A549 (cell line): ENCODE data around the gene SLC25A28. TPM values are rescaled to one million over a fixed set of nuclear protein-coding genes. Genes with fewer than 3 reads are reported as not detected.

Experiments
- ATAC-seq, 2 experiments: fragments of 200-7000 bp in 1 of 2; fragments of >200 bp in 1 of 2; cut with Nextera tagmentation in 1 of 2; cut with Tn5 transposase in 1 of 2; 3 replicates each; pipeline versions ENCODE4 v1.8.0 to v1.9.1; 2018 to 2020; ENCODE audit warnings: mild to moderate bottlenecking in 1 of 2, moderate library complexity in 1 of 2
- CTCF ChIA-PET: fragments of 300-600 bp; sonication (Branson Sonifier 250); formaldehyde crosslinking; extraction: SDS; loops from one replicate; lab custom pipeline; 2021; ENCODE audit warnings: antibody characterized with exemption, inconsistent platforms; lab: Yijun Ruan, JAX
- POLR2A ChIA-PET: fragments of 350-600 bp; formaldehyde crosslinking; extraction: SDS; loops from one replicate; lab custom pipeline; 2021; ENCODE audit warnings: antibody characterized with exemption, inconsistent platforms; lab: Yijun Ruan, JAX
- DNase-seq, 2 experiments: peaks; one replicate each; pipeline versions ENCODE4 v3.0.0 to v3.0.0-alpha.2; 2011 to 2016; ENCODE audit warnings: low read depth in 1 of 2, low spot score in 1 of 2
- FAIRE-seq: peaks from 2 replicates; lab custom pipeline; 2011; peaks lifted over from hg19 to GRCh38; lab: Jason Lieb, UNC
- H3K27ac ChIP-seq, 2 experiments: fragments of >200 bp; sonication (Bioruptor Twin); formaldehyde crosslinking; 3 replicates each; pipeline ENCODE4 v1.5.1; 2016 to 2017
- H3K4me1 ChIP-seq: fragments of >200 bp; sonication (Bioruptor Twin); formaldehyde crosslinking; 3 replicates; pipeline ENCODE4 v1.6.1; 2016
- H3K4me2 ChIP-seq: fragments of >200 bp; sonication (Bioruptor Twin); formaldehyde crosslinking; 3 replicates; pipeline ENCODE4 v1.6.1; 2016
- H3K4me3 ChIP-seq: fragments of >200 bp; sonication (Bioruptor Twin); formaldehyde crosslinking; 3 replicates; pipeline ENCODE4 v1.5.1; 2016
- H3K9me3 ChIP-seq: fragments of >200 bp; sonication (Bioruptor Twin); formaldehyde crosslinking; 3 replicates; pipeline ENCODE4 v1.6.1; 2016
- CEBPB ChIP-seq, 2 experiments: fragments of >200 bp in 1 of 2; sonication (Bioruptor Twin) in 1 of 2; formaldehyde crosslinking in 1 of 2; IDR thresholded peaks; 2 replicates each; pipeline ENCODE4 v1.6.1; 2012 to 2016
- CHD2 ChIP-seq: fragments of 150-350 bp; IDR thresholded peaks from 2 replicates; pipeline ENCODE4 v1.6.1; 2014; ENCODE audit warnings: low read length; ENCODE audit not compliant: partially characterized antibody
- CHD4 ChIP-seq: fragments of 200-600 bp; sonication (generic); IDR thresholded peaks from 2 replicates; pipeline ENCODE4 v1.6.1; 2016; ENCODE audit warnings: antibody characterized with exemption, mild to moderate bottlenecking, borderline replicate concordance
- FOSL2 ChIP-seq, 2 experiments: fragments of 450-650 bp in 1 of 2; fragments of >200 bp in 1 of 2; sonication (Bioruptor Twin) in 1 of 2; formaldehyde crosslinking; IDR thresholded peaks; 2 replicates each; pipeline versions ENCODE4 v1.5.0 to v1.6.1; 2016 to 2020; ENCODE audit warnings: mild to moderate bottlenecking in 1 of 2, moderate library complexity in 1 of 2
- FOXS1 ChIP-seq: fragments of 250-450 bp; sonication (Bioruptor Pico); IDR thresholded peaks from 2 replicates; pipeline ENCODE4 v1.5.0; 2020; ENCODE audit warnings: mild to moderate bottlenecking, moderate library complexity
- GATA3 ChIP-seq: IDR thresholded peaks from 2 replicates; pipeline ENCODE4 v1.6.1; 2012; ENCODE audit warnings: borderline replicate concordance
- HEYL ChIP-seq: fragments of 250-450 bp; sonication (Bioruptor Pico); IDR thresholded peaks from 2 replicates; pipeline ENCODE4 v1.8.0; 2021; ENCODE audit warnings: mild to moderate bottlenecking, moderate library complexity
- HOXB5 ChIP-seq: fragments of 250-450 bp; sonication (Bioruptor Pico); IDR thresholded peaks from 2 replicates; pipeline ENCODE4 v1.5.0; 2020; ENCODE audit warnings: mild to moderate bottlenecking, moderate library complexity
- JUN ChIP-seq, 2 experiments: fragments of >200 bp; sonication (Bioruptor Twin); formaldehyde crosslinking; IDR thresholded peaks; 2 replicates in 1 of 2; 3 replicates in 1 of 2; pipeline ENCODE4 v1.6.1; 2016 to 2017
- JUNB ChIP-seq: fragments of >200 bp; sonication (Bioruptor Twin); formaldehyde crosslinking; IDR thresholded peaks from 2 replicates; pipeline ENCODE4 v1.6.1; 2016
- MAFK ChIP-seq: fragments of 450-650 bp; IDR thresholded peaks from 2 replicates; pipeline ENCODE4 v1.6.1; 2014; ENCODE audit not compliant: partially characterized antibody
- MYC ChIP-seq: IDR thresholded peaks from 2 replicates; pipeline ENCODE4 v1.6.1; 2012; ENCODE audit warnings: mild to moderate bottlenecking, inconsistent platforms, low read length, improper control_type of control experiment, borderline replicate concordance
- PHF8 ChIP-seq: fragments of 200-600 bp; sonication (generic); IDR thresholded peaks from 2 replicates; pipeline ENCODE4 v1.6.1; 2016; ENCODE audit warnings: low read depth, mild to moderate bottlenecking, antibody characterized with exemption, moderate library complexity, borderline replicate concordance
- POLR2A ChIP-seq: IDR thresholded peaks from 2 replicates; pipeline ENCODE4 v1.6.1; 2012; ENCODE audit warnings: mild to moderate bottlenecking, low read length
- RFX5 ChIP-seq: fragments of 450-650 bp; IDR thresholded peaks from 2 replicates; pipeline ENCODE4 v1.7.1; 2014; ENCODE audit warnings: antibody characterized with exemption, mild to moderate bottlenecking, moderate library complexity
- TP53 ChIP-seq: fragments of 250-450 bp; sonication (Bioruptor Pico); IDR thresholded peaks from 2 replicates; pipeline ENCODE4 v1.5.0; 2021; ENCODE audit warnings: mild to moderate bottlenecking, moderate library complexity
- ZSCAN20 ChIP-seq: fragments of 250-450 bp; sonication (Bioruptor Pico); IDR thresholded peaks from 2 replicates; pipeline ENCODE4 v1.8.0; 2022; ENCODE audit warnings: mild to moderate bottlenecking, moderate library complexity
- WGBS: methylation state at CpG from one replicate; pipeline ENCODE4 v1.1.6; 2017; ENCODE audit errors: missing lambda C conversion rate; 5-methylcytosine and 5-hydroxymethylcytosine counted together
- polyA plus RNA-seq, 4 experiments: library from polyadenylated mRNA; depleted of rRNA in 3 of 4; stranded (reverse); fragments of >200 nt; fragmentation: RNase III in 1 of 4; extraction: RNeasy Plus Mini Kit Qiagen cat#74134 plus additional on column Dnase treatment in 1 of 4; gene quantifications; 2 replicates in 3 of 4; 3 replicates in 1 of 4; pipeline ENCODE4 v1.2.3, GENCODE V29; 2011 to 2017
- TF ChIP-seq, protein P1 (sequence below): fragments of 200-600 bp; sonication (generic); IDR thresholded peaks from 2 replicates; pipeline ENCODE4 v1.6.1; 2016; ENCODE audit warnings: antibody characterized with exemption, mild to moderate bottlenecking, moderate library complexity
- TF ChIP-seq, protein P2 (sequence below): fragments of >200 bp; sonication (Bioruptor Twin); formaldehyde crosslinking; IDR thresholded peaks from 3 replicates; pipeline ENCODE4 v1.6.1; 2016
- TF ChIP-seq, protein P3 (sequence below): fragments of 250-450 bp; sonication (Bioruptor Pico); IDR thresholded peaks from 2 replicates; pipeline ENCODE4 v1.5.0; 2020; ENCODE audit warnings: low read depth, mild to moderate bottlenecking, moderate library complexity
- TF ChIP-seq, protein P4 (sequence below): IDR thresholded peaks from 2 replicates; pipeline ENCODE4 v1.6.1; 2012; ENCODE audit warnings: low read depth, borderline replicate concordance
- TF ChIP-seq, protein P5 (sequence below): fragments of >200 bp; sonication (Bioruptor Twin); formaldehyde crosslinking; IDR thresholded peaks from 2 replicates; pipeline ENCODE4 v1.6.1; 2016
- TF ChIP-seq, protein P6 (sequence below): IDR thresholded peaks from 2 replicates; pipeline ENCODE4 v1.6.1; 2012

The SLC25A28 gene
- polyA plus RNA-seq, 2 of the 4 experiments (the other 2 are of a cell fraction): 21.4 to 24.1 TPM

DNA sequence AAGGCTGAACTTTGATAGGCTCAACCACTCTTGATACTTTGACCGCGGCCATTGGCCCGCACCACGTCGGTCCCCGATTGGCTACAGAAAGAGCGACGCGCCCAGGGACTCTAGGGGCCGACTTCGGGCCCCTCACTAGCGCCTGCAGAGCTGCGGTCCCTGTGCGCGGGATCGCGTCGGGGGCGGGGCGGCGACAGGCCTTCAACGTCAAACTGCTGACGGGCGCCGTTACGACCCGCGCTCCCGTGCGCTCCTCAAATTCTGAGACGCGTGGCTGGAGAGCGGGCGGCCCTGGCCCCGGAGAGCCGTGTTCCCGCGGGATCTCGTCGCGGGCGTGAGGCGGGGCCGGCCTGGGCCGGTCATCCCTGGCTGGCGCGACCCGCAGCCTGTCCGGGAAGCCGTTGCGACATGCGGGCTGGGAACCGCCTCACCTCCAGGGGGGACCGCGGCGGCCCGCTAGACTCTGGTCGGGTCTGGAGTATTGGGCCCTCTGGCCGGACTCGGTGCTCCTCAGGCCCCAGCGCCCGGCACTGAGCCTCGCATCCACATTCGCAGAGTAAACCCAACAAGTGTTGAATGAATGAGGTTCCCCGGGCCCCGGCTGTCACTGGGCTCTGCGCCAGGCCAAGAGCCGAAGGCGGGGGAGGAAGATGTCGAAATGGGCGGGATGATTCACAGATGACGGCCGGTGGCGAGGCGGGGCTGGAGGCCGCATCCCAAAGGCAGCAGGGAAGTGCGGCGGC lies 643 bp upstream of the SLC25A28 start:
- peak; percentile 84 to 96 for DNase-seq
- ATAC-seq: peak; percentile 89 to 96
- ChIA-PET POLR2A (interaction anchor here (0.6 to 3.6 kb wide), 19 partner anchors 9 to 1744 kb away, joined by 3 to 46 read pairs (median 3); partner anchors contain the start of genes COX15, CUTC, ENTPD7 and GOT1), CTCF (interaction anchor here (0.9 to 18.1 kb wide), 5 partner anchors 9 to 186 kb away, joined by 3 to 260 read pairs (median 3); partner anchors contain the start of gene GOT1)
- H3K4me1 ChIP-seq: peaks cover 27% of the 10 kb centered on the region
- TF ChIP-seq, protein P1, sequence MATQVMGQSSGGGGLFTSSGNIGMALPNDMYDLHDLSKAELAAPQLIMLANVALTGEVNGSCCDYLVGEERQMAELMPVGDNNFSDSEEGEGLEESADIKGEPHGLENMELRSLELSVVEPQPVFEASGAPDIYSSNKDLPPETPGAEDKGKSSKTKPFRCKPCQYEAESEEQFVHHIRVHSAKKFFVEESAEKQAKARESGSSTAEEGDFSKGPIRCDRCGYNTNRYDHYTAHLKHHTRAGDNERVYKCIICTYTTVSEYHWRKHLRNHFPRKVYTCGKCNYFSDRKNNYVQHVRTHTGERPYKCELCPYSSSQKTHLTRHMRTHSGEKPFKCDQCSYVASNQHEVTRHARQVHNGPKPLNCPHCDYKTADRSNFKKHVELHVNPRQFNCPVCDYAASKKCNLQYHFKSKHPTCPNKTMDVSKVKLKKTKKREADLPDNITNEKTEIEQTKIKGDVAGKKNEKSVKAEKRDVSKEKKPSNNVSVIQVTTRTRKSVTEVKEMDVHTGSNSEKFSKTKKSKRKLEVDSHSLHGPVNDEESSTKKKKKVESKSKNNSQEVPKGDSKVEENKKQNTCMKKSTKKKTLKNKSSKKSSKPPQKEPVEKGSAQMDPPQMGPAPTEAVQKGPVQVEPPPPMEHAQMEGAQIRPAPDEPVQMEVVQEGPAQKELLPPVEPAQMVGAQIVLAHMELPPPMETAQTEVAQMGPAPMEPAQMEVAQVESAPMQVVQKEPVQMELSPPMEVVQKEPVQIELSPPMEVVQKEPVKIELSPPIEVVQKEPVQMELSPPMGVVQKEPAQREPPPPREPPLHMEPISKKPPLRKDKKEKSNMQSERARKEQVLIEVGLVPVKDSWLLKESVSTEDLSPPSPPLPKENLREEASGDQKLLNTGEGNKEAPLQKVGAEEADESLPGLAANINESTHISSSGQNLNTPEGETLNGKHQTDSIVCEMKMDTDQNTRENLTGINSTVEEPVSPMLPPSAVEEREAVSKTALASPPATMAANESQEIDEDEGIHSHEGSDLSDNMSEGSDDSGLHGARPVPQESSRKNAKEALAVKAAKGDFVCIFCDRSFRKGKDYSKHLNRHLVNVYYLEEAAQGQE: peak; percentile 91
- TF ChIP-seq RFX5 (peak; percentile 58; the same call in 1 of the 2 replicates), JUNB (peak; percentile 53; the same call in 1 of the 2 replicates), FOSL2 (IDR thresholded peaks at IDR 0.05) (peak; percentile 61; the same call in 1 of the 2 replicates), FOSL2 (CRISPR knock-in tag; IDR thresholded peaks at IDR 0.05) (peak; percentile 96), ZSCAN20 (CRISPR knock-in tag) (no peak), CHD2 (peak; percentile 87), GATA3 (peak; percentile 50), MAFK (peak; percentile 46), TP53 (CRISPR knock-in tag) (peak; percentile 37; the same call in 1 of the 2 replicates), HOXB5 (0 out of 2 replicates have a peak, but pooled peaks have one; percentile 52), PHF8 (peak; percentile 83), CHD4 (no peak), HEYL (no peak), FOXS1 (CRISPR knock-in tag) (no peak), CEBPB (IDR thresholded peaks at IDR 0.05) (peak; percentile 90 to 92), JUN (IDR thresholded peaks at IDR 0.05) (peak; percentile 85 to 95; a peak in 4 of 5 replicates), MYC (peak; percentile 75; the same call in 1 of the 2 replicates), POLR2A (peak; percentile 85)
- TF ChIP-seq, protein P2, sequence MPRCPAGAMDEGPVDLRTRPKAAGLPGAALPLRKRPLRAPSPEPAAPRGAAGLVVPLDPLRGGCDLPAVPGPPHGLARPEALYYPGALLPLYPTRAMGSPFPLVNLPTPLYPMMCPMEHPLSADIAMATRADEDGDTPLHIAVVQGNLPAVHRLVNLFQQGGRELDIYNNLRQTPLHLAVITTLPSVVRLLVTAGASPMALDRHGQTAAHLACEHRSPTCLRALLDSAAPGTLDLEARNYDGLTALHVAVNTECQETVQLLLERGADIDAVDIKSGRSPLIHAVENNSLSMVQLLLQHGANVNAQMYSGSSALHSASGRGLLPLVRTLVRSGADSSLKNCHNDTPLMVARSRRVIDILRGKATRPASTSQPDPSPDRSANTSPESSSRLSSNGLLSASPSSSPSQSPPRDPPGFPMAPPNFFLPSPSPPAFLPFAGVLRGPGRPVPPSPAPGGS: peak; percentile 96; the same call in 2 of the 3 replicates
- TF ChIP-seq, protein P3, sequence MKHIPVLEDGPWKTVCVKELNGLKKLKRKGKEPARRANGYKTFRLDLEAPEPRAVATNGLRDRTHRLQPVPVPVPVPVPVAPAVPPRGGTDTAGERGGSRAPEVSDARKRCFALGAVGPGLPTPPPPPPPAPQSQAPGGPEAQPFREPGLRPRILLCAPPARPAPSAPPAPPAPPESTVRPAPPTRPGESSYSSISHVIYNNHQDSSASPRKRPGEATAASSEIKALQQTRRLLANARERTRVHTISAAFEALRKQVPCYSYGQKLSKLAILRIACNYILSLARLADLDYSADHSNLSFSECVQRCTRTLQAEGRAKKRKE (CRISPR knock-in tag): no peak
- TF ChIP-seq, protein P4, sequence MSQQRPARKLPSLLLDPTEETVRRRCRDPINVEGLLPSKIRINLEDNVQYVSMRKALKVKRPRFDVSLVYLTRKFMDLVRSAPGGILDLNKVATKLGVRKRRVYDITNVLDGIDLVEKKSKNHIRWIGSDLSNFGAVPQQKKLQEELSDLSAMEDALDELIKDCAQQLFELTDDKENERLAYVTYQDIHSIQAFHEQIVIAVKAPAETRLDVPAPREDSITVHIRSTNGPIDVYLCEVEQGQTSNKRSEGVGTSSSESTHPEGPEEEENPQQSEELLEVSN: peak; percentile 93
- TF ChIP-seq, protein P5, sequence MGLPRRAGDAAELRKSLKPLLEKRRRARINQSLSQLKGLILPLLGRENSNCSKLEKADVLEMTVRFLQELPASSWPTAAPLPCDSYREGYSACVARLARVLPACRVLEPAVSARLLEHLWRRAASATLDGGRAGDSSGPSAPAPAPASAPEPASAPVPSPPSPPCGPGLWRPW: 0 out of 2 replicates have a peak, but pooled peaks have one; percentile 50
- TF ChIP-seq, protein P6, sequence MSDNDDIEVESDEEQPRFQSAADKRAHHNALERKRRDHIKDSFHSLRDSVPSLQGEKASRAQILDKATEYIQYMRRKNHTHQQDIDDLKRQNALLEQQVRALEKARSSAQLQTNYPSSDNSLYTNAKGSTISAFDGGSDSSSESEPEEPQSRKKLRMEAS: peak; percentile 90
- no peak for FAIRE-seq
- no peaks in the 10 kb centered on the region for H3K9me3 ChIP-seq
- peak overlapping the region; percentile 95 for H3K27ac ChIP-seq
- H3K4me2 ChIP-seq: peak overlapping the region; percentile 63
- H3K4me3 ChIP-seq: peak overlapping the region; percentile 55
- WGBS: 9% methylated on average over 6 of the region's 78 CpGs
